Stimulated activated CD8-positive, alpha-beta memory T cell treated with anti-CD3 and anti-CD28 coated beads, Interleukin-2, amount 100 ng/mL, for 1 hour (primary cell): Measurements from ENCODE around the gene LRRC53.

Source experiments
- DNase-seq, 2 donors: peaks; one replicate each; pipeline ENCODE4 v3.0.0-alpha.2; 2020; ENCODE audit warnings: low read depth in 2 of 2

The LRRC53 gene

GRCh38 chr1:74430342-74430934 lies 82.0 kb downstream of the LRRC53 start:
- no peak for DNase-seq

DNA sequence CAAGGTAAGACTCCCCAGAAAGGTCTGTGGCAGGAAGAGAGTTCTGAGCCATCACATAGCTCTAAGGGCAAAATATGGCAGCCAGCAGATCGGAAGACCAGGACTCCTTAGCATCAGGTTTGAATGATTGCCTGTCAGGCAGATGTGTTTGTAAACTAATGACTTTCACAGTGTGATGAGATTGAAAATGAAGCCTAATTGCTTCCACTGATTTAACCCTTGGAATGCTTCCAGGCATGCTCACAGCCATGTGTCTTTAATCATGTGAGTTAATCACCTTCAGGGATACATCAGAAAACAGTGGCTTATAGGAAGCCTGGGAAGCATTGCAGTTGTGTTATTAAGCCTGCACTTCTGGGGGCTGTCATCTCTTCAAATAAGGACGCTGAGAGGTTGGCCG lies 82.8 kb downstream of the LRRC53 start:
- no peak for DNase-seq

DNA sequence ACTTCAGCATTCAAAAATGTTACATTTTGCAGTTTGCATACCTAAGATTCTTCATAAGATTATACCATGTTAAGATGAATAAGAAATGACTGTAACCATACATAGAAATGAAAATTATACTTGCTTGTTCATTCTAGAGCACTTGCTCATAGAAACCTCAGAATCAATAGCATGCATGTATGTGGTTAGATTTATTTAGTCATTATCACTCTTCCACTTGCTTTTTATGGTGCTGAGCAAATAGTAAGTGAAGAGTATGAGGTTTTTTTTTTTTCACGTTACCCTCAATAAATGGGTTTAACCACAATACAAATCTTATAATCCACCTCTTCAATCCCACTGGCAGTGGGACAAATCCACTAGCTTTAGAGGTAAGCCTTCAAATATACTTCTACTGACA lies 84.7 kb downstream of the LRRC53 start:
- no peak for DNase-seq

GRCh38 chr1:74426208-74426937 lies 86.0 kb downstream of the LRRC53 start:
- DNase-seq = no peak

- no peak for DNase-seq
Observed at GRCh38 chr1:74425676-74426075, 86.7 kb downstream of the LRRC53 start.

GRCh38 chr1:74423471-74423870 lies 88.9 kb downstream of the LRRC53 start:
- no peak for DNase-seq

DNA sequence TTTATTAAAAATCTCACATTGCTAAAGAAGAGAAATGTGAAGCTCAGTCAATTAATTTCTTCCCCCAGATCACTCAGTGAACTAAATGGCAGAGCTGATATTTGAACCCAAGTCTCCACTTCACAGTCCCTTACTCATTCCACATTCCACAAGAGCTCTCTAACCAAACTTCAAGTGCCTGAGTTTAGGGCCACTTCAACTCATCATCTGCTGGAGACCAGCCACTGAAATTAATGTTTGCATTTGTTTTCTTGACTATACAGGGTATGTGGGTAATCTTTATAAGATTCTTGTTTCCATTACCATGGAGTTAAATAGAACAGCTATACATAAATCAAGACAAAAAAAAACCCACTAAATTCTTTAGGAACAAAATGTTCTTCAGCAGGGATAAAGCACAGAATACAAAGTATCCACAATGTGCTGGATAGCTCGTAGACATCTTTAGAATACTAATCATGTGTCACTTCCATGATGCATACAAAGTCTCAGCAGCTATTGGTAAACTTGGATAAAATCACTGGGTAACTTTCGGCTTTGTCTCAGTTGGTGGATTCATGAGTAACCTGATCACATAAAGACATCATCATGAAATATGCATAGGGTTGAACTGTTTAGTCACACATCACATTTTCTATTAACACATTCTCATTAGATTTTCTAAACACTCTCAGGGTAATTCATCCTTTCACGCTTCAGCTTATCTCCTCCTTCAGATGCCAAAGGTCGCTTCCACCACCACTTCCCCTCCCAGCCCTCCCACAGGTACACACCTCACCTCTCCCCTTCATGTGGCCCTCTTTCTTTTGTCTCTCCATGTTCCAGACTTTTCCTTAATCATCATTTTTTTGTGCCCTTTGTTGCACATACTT lies 89.8 kb downstream of the LRRC53 start:
- no peak for DNase-seq

GRCh38 chr1:74420467-74420866 lies 91.9 kb downstream of the LRRC53 start:
- DNase-seq = no peak
